Motor neuron (in vitro differentiated cells): ENCODE measurements around the gene TFF2. TPM values are rescaled to one million over a fixed set of nuclear protein-coding genes. Genes with fewer than 3 reads are reported as not detected.

Experiments
- ATAC-seq, 8 experiments: fragments of 200-7000 bp; cut with Tn5 transposase; replicated peaks in 6 of 8; 2 replicates each; pipeline ENCODE4 v1.8.0; 2021; ENCODE audit warnings: mild to moderate bottlenecking in 8 of 8, moderate library complexity in 8 of 8
- H3K27ac ChIP-seq, 2 donors: fragments of 250-450 bp; sonication (Bioruptor Pico); 2 replicates each; pipeline ENCODE4 v1.9.0; 2021; ENCODE audit warnings: antibody characterized with exemption in 2 of 2, mild to moderate bottlenecking in 2 of 2, moderate library complexity in 1 of 2
- H3K4me1 ChIP-seq, 2 donors: fragments of 250-450 bp; sonication (Bioruptor Pico); replicated peaks in 1 of 2; 2 replicates each; pipeline ENCODE4 v1.6.1; 2021; ENCODE audit warnings: antibody characterized with exemption in 2 of 2, mild to moderate bottlenecking in 2 of 2, moderate library complexity in 1 of 2
- H3K4me3 ChIP-seq, 5 donors: fragments of 250-450 bp; sonication (Bioruptor Pico); 2 replicates each; pipeline ENCODE4 v1.9.0; 2021; ENCODE audit warnings: antibody characterized with exemption in 5 of 5, mild to moderate bottlenecking in 5 of 5, moderate library complexity in 4 of 5
- WGBS, 10 experiments: fragments of 450-650 bp; shearing (Covaris generic); methylation state at CpG; one replicate each; pipeline ENCODE4 v1.0.0; 2022; 5-methylcytosine and 5-hydroxymethylcytosine counted together
- in situ Hi-C, 9 experiments: fragments of 400-800 bp; cut with MboI; loops; one replicate each; pipeline ENCODE4 v1.15.0; 2021; ENCODE audit warnings: low sequenced_read_pairs in 9 of 9, low pct_unique_long_range_greater_than_20kb in 2 of 9; ENCODE audit not compliant: unreplicated experiment in 9 of 9
- total RNA-seq, 8 experiments: library from RNA; unstranded; fragments of 300-600 nt; gene quantifications; 2 replicates each; pipeline versions ENCODE4 v1.2.3 to v1.2.4, GENCODE V29; 2022

TFF2 gene
- total RNA-seq, 8 experiments from 2014 or later: not detected

- peaks cover 0 to 12% of the 10 kb centered on the region in 2 donors for H3K4me1 ChIP-seq
- no peak overlapping the region for H3K4me3 ChIP-seq
- in situ Hi-C loops: no loop called here
- ATAC-seq: no peak
- H3K27ac ChIP-seq: no peak overlapping the region
- WGBS, 10 experiments: 39 to 96% (median 85%) methylated on average over 1 to 10 of the region's 30 CpGs; no CpG with 5 or more reads in 3 of the 10 experiments
Observed at GRCh38 chr21:42347601-42348327, 3.0 kb downstream of the TFF2 start.

DNA sequence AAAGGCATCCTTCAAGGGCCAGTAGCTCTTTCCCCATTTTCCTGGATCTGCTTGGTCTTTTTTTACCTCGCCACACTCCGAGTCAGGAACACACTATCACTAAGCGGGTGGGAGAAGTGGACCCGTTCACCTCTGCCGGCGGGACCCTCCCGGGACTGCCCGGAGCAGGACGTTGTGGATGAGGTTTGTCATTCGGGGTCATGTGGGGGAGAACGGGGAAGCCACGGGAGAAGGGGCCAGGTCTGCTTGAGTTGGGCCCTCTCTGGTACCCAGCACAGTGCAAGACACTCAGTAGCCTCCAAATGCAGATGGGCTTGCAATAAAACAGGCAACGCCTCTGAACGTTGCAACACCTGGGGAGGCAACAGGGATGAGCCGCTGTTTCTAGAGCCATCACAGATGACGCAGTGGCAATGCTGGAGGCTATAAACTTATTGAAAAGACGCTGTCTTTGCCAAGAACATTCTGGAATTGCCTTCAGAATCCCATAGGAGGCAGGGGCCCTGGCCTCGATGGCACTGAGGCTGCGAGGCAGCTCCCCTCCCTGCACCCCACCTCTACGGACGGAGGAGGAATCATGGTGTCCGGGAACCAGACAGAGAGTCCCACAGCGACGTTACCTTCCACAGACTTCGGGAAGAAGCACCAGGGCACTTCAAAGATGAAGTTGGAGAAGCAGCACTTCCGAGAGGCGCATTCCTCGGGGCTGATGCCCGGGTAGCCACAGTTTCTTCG is 3.8 kb downstream of the TFF2 start:
- in situ Hi-C loops: no loop called here
- WGBS, 10 experiments: 40 to 97% (median 84%) methylated on average over 1 to 14 of the region's 30 CpGs; no CpG with 5 or more reads in 3 of the 10 experiments
- Histone ChIP-seq H3K4me1 (peaks cover 0 to 12% of the 10 kb centered on the region in 2 donors), H3K27ac (no peak overlapping the region), H3K4me3 (no peak overlapping the region)
- no peak for ATAC-seq

GRCh38 chr21:42346441-42346840 is 4.4 kb downstream of the TFF2 start:
- ATAC-seq: no peak
- WGBS, 10 experiments: 64 to 92% (median 83%) methylated on average over 2 to 7 of the region's 9 CpGs; no CpG with 5 or more reads in 1 of the 10 experiments
- H3K27ac ChIP-seq: no peak overlapping the region
- H3K4me3 ChIP-seq: no peak overlapping the region
- in situ Hi-C loops: no loop called here
- H3K4me1 ChIP-seq: peaks cover 0 to 12% of the 10 kb centered on the region in 2 donors

GRCh38 chr21:42344631-42345030 is 6.2 kb downstream of the TFF2 start:
- 51 to 100% (median 75%) methylated on average over 1 to 4 of the region's 4 CpGs; no CpG with 5 or more reads in 5 of the 10 experiments for WGBS, 10 experiments
- no peak overlapping the region for H3K27ac ChIP-seq
- in situ Hi-C loops: no loop called here
- no peaks in the 10 kb centered on the region for H3K4me1 ChIP-seq
- no peak overlapping the region for H3K4me3 ChIP-seq
- no peak for ATAC-seq

GRCh38 chr21:42343963-42344510 is 6.8 kb downstream of the TFF2 start:
- no peak for ATAC-seq
- H3K27ac ChIP-seq: no peak overlapping the region
- in situ Hi-C loops: no loop called here
- 10 to 100% (median 83%) methylated on average over 1 to 10 of the region's 11 CpGs; no CpG with 5 or more reads in 4 of the 10 experiments for WGBS, 10 experiments
- no peaks in the 10 kb centered on the region for H3K4me1 ChIP-seq
- H3K4me3 ChIP-seq: no peak overlapping the region

- H3K4me3 ChIP-seq: no peak overlapping the region
- 34 to 82% (median 80%) methylated on average over 1 to 4 of the region's 6 CpGs; no CpG with 5 or more reads in 4 of the 10 experiments for WGBS, 10 experiments
- in situ Hi-C loops: no loop called here
- H3K4me1 ChIP-seq: peaks cover 2 to 4% of the 10 kb centered on the region in 2 donors
- ATAC-seq: no peak
- H3K27ac ChIP-seq: no peak overlapping the region
Observed at GRCh38 chr21:42343556-42343955, 7.2 kb downstream of the TFF2 start.

DNA sequence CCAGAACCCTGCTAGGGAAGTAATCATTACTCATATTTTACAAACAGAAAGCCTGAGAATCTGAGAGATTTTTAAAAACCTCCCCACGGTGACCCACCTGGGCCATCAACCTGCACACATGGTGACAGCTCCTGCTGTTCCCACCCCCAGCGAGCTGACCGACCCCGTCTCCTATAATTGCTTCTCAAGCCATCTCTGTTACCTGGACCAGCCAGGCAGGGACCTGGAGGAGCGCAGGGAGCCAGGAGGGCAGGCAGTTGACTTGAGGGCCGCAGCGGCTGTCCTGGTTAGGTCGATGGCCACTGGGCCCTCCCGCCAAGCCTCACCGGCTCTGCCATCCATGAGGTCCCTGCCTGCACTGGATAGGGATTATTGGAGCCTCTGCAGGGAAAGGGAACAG is 7.7 kb downstream of the TFF2 start:
- 16 to 90% (median 81%) methylated on average over 1 to 8 of the region's 10 CpGs; no CpG with 5 or more reads in 5 of the 10 experiments for WGBS, 10 experiments
- no peak overlapping the region for H3K4me3 ChIP-seq
- ATAC-seq: no peak
- in situ Hi-C loops: no loop called here
- H3K4me1 ChIP-seq: peaks cover 4 to 9% of the 10 kb centered on the region in 2 donors
- H3K27ac ChIP-seq: no peak overlapping the region

DNA sequence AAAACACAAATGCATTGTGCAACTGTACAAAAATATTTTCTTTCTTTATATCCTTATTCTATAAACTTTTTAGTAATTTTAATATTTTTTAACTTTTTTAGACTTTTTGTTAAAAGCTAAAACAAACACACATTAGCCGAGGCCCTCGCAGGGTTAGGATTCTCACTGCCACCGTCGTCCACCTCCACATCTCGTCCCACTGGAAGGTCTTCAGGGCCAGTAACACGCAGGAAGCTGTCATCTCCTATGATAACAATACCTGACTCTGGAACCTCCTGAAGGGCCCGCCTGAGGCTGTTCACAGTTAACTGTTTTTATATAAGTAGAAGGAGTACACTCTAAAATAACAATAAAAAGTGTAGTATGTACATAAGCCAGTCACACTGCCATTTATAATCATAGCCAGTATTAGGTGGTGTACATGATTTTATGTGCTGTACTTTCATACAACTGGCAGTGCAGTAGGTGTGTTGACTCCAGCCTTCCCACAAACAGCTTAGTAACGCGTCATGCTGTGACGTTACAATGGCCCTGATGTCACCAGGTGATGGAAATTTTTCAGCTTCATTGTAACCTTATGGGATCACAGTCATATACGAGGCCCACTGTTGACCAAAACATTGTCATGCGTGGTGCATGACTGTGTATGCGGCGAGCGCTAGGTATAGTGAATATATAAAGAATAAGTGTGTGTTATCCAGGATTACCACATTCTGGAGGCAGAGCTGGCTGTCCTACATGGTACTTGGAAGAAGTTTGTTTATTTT is 8.8 kb downstream of the TFF2 start:
- 30 to 100% (median 87%) methylated on average over 2 to 14 of the region's 15 CpGs; no CpG with 5 or more reads in 1 of the 10 experiments for WGBS, 10 experiments
- ATAC-seq: no peak
- Histone ChIP-seq H3K4me1 (peaks cover 4 to 13% of the 10 kb centered on the region in 2 donors), H3K4me3 (no peak overlapping the region), H3K27ac (no peak overlapping the region)
- in situ Hi-C loops: no loop called here

DNA sequence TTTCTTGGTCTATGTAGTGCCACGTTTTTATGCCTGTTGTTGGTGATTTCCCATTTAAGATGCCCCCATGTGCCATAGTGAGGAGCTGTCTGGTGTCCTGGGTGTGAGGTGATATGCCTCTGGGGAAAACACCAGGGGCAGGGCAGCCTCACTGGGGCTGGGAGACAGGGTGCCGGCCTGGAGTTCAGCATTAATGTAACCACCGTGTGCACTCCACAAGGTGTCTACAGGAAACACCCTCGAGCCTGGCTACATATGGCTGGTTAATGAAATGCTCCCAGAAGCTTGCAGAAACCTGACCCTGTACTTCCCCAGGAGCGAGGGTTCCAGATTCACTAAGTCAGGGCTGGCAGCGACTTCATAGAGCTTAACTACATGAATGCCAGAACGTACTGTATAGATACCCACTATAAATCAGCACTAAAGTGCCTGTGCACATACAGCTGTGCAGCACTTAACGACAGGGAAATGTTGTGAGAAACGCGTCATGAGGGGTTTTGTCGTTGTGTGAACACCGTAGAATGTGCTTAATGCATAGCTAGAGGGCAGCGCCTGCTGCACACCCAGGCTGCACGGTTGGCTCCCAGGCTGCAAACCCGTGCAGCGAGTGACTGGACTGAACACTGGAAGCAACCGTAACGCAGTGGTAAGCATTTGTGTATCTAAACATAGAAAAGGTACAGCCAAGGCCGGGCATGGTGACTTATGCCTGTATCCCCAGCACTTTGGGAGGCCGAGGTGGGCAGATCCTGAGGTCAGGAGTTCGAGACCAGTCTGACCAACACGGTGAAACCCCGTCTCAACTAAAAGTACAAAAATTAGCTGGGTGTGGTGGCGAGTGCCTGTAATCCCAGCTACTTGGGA is 10.4 kb downstream of the TFF2 start:
- H3K4me3 ChIP-seq: no peak overlapping the region
- WGBS, 10 experiments: 18 to 98% (median 64%) methylated on average over 2 to 18 of the region's 24 CpGs; no CpG with 5 or more reads in 2 of the 10 experiments
- H3K27ac ChIP-seq: no peak overlapping the region
- peak in 1 of 8 experiments; percentile 58 for ATAC-seq
- in situ Hi-C loops: no loop called here
- peaks cover 4 to 18% of the 10 kb centered on the region in 2 donors for H3K4me1 ChIP-seq

- peak overlapping the region in 1 of 2 donors; percentile 27 for H3K27ac ChIP-seq
- H3K4me1 ChIP-seq: peaks cover 4 to 18% of the 10 kb centered on the region in 2 donors
- 30 to 100% (median 91%) methylated on average over 1 to 10 of the region's 17 CpGs; no CpG with 5 or more reads in 3 of the 10 experiments for WGBS, 10 experiments
Observed at GRCh38 chr21:42338729-42339715, 11.8 kb downstream of the TFF2 start.

More at GRCh38 chr21:42338729-42339715, 11.8 kb downstream of the TFF2 start:
- in situ Hi-C loops: no loop called here
- no peak overlapping the region for H3K4me3 ChIP-seq
- ATAC-seq: no peak
